Measurements from ENCODE around the gene PASD1. TPM values are rescaled to one million over a fixed set of nuclear protein-coding genes. Genes with fewer than 3 reads are reported as not detected.
"Not testable (repeated sequence)": the region's sequence is repeated elsewhere in the genome, so short reads cannot be mapped to it uniquely, and the experiment has no call there.

Gene PASD1
- total RNA-seq, 2 donors from 2014 or later, result not detected

GRCh38 chrX:151562485-151562884 lies 990 bp upstream of the PASD1 start:
- not testable (repeated sequence) for H3K36me3 Mint-ChIP-seq; H3K27ac Mint-ChIP-seq; DNase-seq (ENCODE audit: low spot score); H3K9me3 Mint-ChIP-seq; H3K4me3 Mint-ChIP-seq; ATAC-seq; H3K4me1 Mint-ChIP-seq (ENCODE audit: low read depth in 2 of 2); H3K27me3 Mint-ChIP-seq

GRCh38 chrX:151563003-151563402 lies 472 bp upstream of the PASD1 start:
- not testable (repeated sequence) for H3K27ac Mint-ChIP-seq; H3K4me1 Mint-ChIP-seq (ENCODE audit: low read depth in 2 of 2); DNase-seq (ENCODE audit: low spot score); H3K9me3 Mint-ChIP-seq; H3K4me3 Mint-ChIP-seq; H3K36me3 Mint-ChIP-seq; H3K27me3 Mint-ChIP-seq; ATAC-seq

- H3K36me3 Mint-ChIP-seq, result no peaks in the 10 kb centered on the region
- no peaks in the 10 kb centered on the region for H3K4me1 Mint-ChIP-seq (ENCODE audit: low read depth in 2 of 2)
- H3K27ac Mint-ChIP-seq, result no peak overlapping the region
- no peak overlapping the region for H3K4me3 Mint-ChIP-seq
- H3K27me3 Mint-ChIP-seq, result peaks cover 0 to under 1% of the 10 kb centered on the region in 2 donors
- H3K9me3 Mint-ChIP-seq, result no peaks in the 10 kb centered on the region
- no peak for DNase-seq (ENCODE audit: low spot score)
- ATAC-seq, result no peak
These were observed 560 bp downstream of the PASD1 start for GRCh38 chrX:151564035-151564434.

- H3K9me3 Mint-ChIP-seq; DNase-seq (ENCODE audit: low spot score); H3K36me3 Mint-ChIP-seq; ATAC-seq; H3K27ac Mint-ChIP-seq; H3K4me3 Mint-ChIP-seq; H3K4me1 Mint-ChIP-seq (ENCODE audit: low read depth in 2 of 2): not testable (repeated sequence)
- H3K27me3 Mint-ChIP-seq, result peaks cover 7 to 12% of the 10 kb centered on the region in 2 donors
These were observed 3.4 kb downstream of the PASD1 start for GRCh38 chrX:151566872-151567271.

GRCh38 chrX:151570561-151570960 lies 7.1 kb downstream of the PASD1 start:
- no peak overlapping the region for H3K27ac Mint-ChIP-seq
- no peaks in the 10 kb centered on the region for H3K36me3 Mint-ChIP-seq
- no peaks in the 10 kb centered on the region for H3K4me1 Mint-ChIP-seq (ENCODE audit: low read depth in 2 of 2)
- no peak for ATAC-seq
- no peak for DNase-seq (ENCODE audit: low spot score)
- peaks cover 14 to 20% of the 10 kb centered on the region in 2 donors for H3K27me3 Mint-ChIP-seq
- no peaks in the 10 kb centered on the region for H3K9me3 Mint-ChIP-seq
- H3K4me3 Mint-ChIP-seq, result no peak overlapping the region

GRCh38 chrX:151593384-151593783 lies 29.9 kb downstream of the PASD1 start:
- H3K36me3 Mint-ChIP-seq; H3K27ac Mint-ChIP-seq; DNase-seq (ENCODE audit: low spot score); H3K4me3 Mint-ChIP-seq; H3K9me3 Mint-ChIP-seq; ATAC-seq; H3K4me1 Mint-ChIP-seq (ENCODE audit: low read depth in 2 of 2): not testable (repeated sequence)
- H3K27me3 Mint-ChIP-seq, result peaks cover 0 to 11% of the 10 kb centered on the region in 2 donors

GRCh38 chrX:151596282-151596681 lies 32.8 kb downstream of the PASD1 start:
- DNase-seq (ENCODE audit: low spot score) (no peak), ATAC-seq (no peak)
- H3K27me3 Mint-ChIP-seq, result peaks cover 0 to 9% of the 10 kb centered on the region in 2 donors
- H3K27ac Mint-ChIP-seq, result no peak overlapping the region
- H3K4me1 Mint-ChIP-seq (ENCODE audit: low read depth in 2 of 2), result no peaks in the 10 kb centered on the region
- no peak overlapping the region for H3K4me3 Mint-ChIP-seq
- no peaks in the 10 kb centered on the region for H3K9me3 Mint-ChIP-seq
- H3K36me3 Mint-ChIP-seq, result no peaks in the 10 kb centered on the region

- Mint-ChIP-seq H3K9me3 (no peaks in the 10 kb centered on the region), H3K27me3 (peaks cover 19 to 21% of the 10 kb centered on the region in 2 donors), H3K4me3 (no peak overlapping the region), H3K4me1 (ENCODE audit: low read depth in 2 of 2) (no peaks in the 10 kb centered on the region), H3K36me3 (no peaks in the 10 kb centered on the region), H3K27ac (no peak overlapping the region)
- ATAC-seq (no peak), DNase-seq (ENCODE audit: low spot score) (no peak)
These were observed 41.5 kb downstream of the PASD1 start for GRCh38 chrX:151604931-151605330.

- H3K4me1 Mint-ChIP-seq (ENCODE audit: low read depth in 2 of 2), result no peaks in the 10 kb centered on the region
- no peaks in the 10 kb centered on the region for H3K9me3 Mint-ChIP-seq
- ATAC-seq (no peak), DNase-seq (ENCODE audit: low spot score) (no peak)
- no peaks in the 10 kb centered on the region for H3K36me3 Mint-ChIP-seq
- H3K4me3 Mint-ChIP-seq, result no peak overlapping the region
- no peak overlapping the region for H3K27ac Mint-ChIP-seq
- H3K27me3 Mint-ChIP-seq, result peaks cover 0 to 14% of the 10 kb centered on the region in 2 donors
These were observed 45.7 kb downstream of the PASD1 start for GRCh38 chrX:151609222-151609621.

- Mint-ChIP-seq H3K27ac (no peak overlapping the region), H3K36me3 (no peaks in the 10 kb centered on the region), H3K27me3 (peaks cover 8 to 9% of the 10 kb centered on the region in 2 donors), H3K9me3 (no peaks in the 10 kb centered on the region), H3K4me1 (ENCODE audit: low read depth in 2 of 2) (no peaks in the 10 kb centered on the region), H3K4me3 (no peak overlapping the region)
- ATAC-seq (no peak), DNase-seq (ENCODE audit: low spot score) (no peak)
These were observed 57.9 kb downstream of the PASD1 start for GRCh38 chrX:151621422-151621821.

- Mint-ChIP-seq H3K9me3 (no peaks in the 10 kb centered on the region), H3K36me3 (no peaks in the 10 kb centered on the region), H3K27ac (no peak overlapping the region), H3K4me3 (no peak overlapping the region), H3K4me1 (ENCODE audit: low read depth in 2 of 2) (no peaks in the 10 kb centered on the region), H3K27me3 (peaks cover 8 to 9% of the 10 kb centered on the region in 2 donors)
- ATAC-seq (no peak), DNase-seq (ENCODE audit: low spot score) (no peak)
These were observed 61.2 kb downstream of the PASD1 start for GRCh38 chrX:151624677-151625076.

GRCh38 chrX:151631822-151632221 lies 68.3 kb downstream of the PASD1 start:
- Mint-ChIP-seq H3K4me1 (ENCODE audit: low read depth in 2 of 2) (no peaks in the 10 kb centered on the region), H3K27me3 (peaks cover 8 to 12% of the 10 kb centered on the region in 2 donors), H3K9me3 (no peaks in the 10 kb centered on the region), H3K36me3 (no peaks in the 10 kb centered on the region), H3K27ac (no peak overlapping the region), H3K4me3 (no peak overlapping the region)
- no peak for DNase-seq (ENCODE audit: low spot score)
- no peak for ATAC-seq

GRCh38 chrX:151633157-151633556 lies 69.7 kb downstream of the PASD1 start:
- H3K4me3 Mint-ChIP-seq, result no peak overlapping the region
- ATAC-seq, result no peak
- no peak overlapping the region for H3K27ac Mint-ChIP-seq
- no peaks in the 10 kb centered on the region for H3K9me3 Mint-ChIP-seq
- no peaks in the 10 kb centered on the region for H3K36me3 Mint-ChIP-seq
- H3K27me3 Mint-ChIP-seq, result peaks cover 8 to 14% of the 10 kb centered on the region in 2 donors
- H3K4me1 Mint-ChIP-seq (ENCODE audit: low read depth in 2 of 2), result no peaks in the 10 kb centered on the region
- no peak for DNase-seq (ENCODE audit: low spot score)

GRCh38 chrX:151634937-151635336 lies 71.5 kb downstream of the PASD1 start:
- no peaks in the 10 kb centered on the region for H3K36me3 Mint-ChIP-seq
- no peak overlapping the region for H3K4me3 Mint-ChIP-seq
- no peaks in the 10 kb centered on the region for H3K4me1 Mint-ChIP-seq (ENCODE audit: low read depth in 2 of 2)
- no peak for DNase-seq (ENCODE audit: low spot score)
- H3K27ac Mint-ChIP-seq, result no peak overlapping the region
- H3K9me3 Mint-ChIP-seq, result no peaks in the 10 kb centered on the region
- ATAC-seq, result no peak
- H3K27me3 Mint-ChIP-seq, result peaks cover 17 to 19% of the 10 kb centered on the region in 2 donors

GRCh38 chrX:151641564-151641963 lies 78.1 kb downstream of the PASD1 start:
- Mint-ChIP-seq H3K27ac (no peak overlapping the region), H3K4me3 (no peak overlapping the region), H3K36me3 (no peaks in the 10 kb centered on the region), H3K4me1 (ENCODE audit: low read depth in 2 of 2) (no peaks in the 10 kb centered on the region), H3K27me3 (peaks cover 9 to 11% of the 10 kb centered on the region in 2 donors), H3K9me3 (no peaks in the 10 kb centered on the region)
- ATAC-seq (no peak), DNase-seq (ENCODE audit: low spot score) (no peak)
